Amniotic stem cell (primary cell): Measurements from ENCODE around the gene PLD4.
A peak's percentile ranks its signal among the peaks of the same experiment; 100 is the strongest.

Experiments used
- DNase-seq: peaks from one replicate; lab custom pipeline; 2025; lab: John Stamatoyannopoulos, UW

The PLD4 gene

GRCh38 chr14:104974146-104974541 lies 49.5 kb downstream of the PLD4 start:
- DNase-seq: no peak

GRCh38 chr14:104974665-104975390 lies 50.1 kb downstream of the PLD4 start:
- no peak for DNase-seq

DNA sequence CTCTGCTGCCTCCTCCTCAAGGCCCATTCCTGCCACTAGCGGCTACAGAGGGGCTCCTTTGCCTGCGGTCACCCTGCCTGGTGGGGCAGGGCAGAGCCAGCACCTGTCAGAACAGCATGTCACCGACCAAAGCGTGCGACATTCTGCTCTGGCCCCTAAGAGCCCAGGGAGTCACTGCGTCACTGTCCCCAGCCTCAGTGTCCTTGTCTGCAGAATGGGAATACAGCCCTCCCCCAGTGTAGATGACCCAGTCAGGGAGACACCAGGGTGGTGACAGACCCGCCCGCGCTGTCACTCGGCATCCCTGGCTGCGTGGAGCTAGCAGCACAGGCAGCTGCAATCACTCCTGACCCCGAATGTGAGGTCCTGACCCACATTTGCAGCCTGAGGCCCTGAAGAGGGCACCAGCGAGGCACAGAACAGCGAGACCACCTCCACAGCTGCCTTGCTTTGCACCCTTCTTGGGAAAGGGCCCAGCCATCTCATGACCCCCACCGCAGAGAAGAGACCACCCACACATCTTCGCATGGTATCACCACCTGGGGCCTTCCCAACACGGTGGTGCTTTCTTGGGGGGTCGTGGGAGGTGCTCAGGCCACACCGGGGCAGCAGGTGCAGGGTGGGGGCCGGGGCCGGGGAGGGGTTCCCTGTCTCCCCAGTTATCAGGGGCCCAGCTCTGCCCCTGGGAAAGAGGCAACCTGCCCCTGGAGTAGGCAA lies 51.0 kb downstream of the PLD4 start:
- DNase-seq: no peak

DNA sequence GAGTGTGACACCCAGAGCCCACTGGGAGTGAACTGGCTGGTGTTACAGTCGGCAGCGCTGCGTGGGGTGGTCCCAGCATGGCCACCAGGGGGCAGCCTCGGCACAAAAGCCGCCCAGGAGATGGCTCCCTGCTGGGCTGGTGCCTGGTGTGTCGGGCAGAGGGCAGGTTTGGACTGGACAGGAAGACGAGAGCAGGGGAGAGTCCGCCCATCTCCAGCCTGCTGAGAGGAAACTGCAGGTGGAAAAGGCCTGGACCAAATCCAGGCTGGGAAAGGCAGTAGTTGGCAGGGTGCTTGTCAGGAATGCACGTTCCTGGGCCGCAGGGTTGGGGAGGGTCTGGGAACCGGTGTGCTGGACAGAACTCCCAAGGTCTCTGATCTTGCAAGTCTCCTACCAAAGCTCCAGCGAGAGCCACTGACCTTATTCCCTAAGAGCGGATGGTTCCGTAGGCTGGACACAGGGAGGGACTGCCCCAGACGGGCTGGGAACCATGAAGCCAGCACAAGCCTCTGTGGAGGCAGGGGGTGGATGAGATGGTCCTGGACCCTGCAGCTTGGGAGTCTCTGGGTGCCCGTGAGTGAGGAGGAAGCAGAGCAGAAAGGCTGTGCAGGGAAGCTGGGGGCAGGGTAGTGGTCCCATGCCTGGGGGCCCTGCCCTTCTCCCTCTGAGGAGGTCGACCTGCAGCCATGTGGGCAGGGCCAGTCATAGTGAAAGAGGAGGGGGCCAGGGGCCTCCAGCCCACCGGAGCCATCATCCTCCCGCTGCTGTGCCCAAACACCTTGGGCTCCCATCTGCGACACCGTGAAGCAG lies 51.7 kb downstream of the PLD4 start:
- DNase-seq: peak; percentile 15

DNA sequence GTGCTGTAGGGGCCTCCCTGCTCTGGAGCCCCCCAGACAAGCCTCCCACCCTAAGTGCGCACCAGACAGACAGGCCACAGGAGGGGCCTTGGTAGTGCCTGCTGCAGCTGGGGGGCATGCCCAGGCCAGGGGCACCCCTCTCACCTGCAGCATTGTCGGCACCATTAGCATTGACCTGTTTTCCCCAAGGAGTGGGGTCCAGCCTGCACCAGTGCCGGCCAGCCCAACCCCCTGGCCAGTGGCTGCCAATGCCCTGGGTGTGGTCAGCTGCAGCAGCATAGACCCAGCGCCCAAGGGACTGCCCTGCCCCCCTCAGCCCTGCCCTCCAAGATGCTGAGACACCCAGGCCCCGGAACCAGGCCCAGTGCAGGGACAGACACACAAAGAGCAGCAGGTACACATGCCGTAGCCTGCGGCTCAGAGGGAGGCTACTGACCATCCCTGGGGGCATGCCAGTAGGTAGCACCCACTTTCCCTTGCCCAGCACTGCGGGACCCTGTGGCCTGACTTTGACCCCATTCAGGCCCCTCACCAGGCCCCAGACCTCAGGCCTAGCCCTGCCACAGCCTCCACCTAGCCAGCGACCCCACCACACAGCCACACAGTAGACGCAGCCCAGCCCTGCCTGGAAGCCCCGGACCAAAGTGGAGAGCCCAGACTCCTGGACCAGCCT lies 52.5 kb downstream of the PLD4 start:
- DNase-seq: no peak

- no peak for DNase-seq
Observed at GRCh38 chr14:104977681-104978653, 53.3 kb downstream of the PLD4 start, which contains the start of gene AHNAK2. Gene AHNAK2 (minus strand): TSS chr14:104978374. CDS start chr14:104978237, 137 bp downstream.

DNA sequence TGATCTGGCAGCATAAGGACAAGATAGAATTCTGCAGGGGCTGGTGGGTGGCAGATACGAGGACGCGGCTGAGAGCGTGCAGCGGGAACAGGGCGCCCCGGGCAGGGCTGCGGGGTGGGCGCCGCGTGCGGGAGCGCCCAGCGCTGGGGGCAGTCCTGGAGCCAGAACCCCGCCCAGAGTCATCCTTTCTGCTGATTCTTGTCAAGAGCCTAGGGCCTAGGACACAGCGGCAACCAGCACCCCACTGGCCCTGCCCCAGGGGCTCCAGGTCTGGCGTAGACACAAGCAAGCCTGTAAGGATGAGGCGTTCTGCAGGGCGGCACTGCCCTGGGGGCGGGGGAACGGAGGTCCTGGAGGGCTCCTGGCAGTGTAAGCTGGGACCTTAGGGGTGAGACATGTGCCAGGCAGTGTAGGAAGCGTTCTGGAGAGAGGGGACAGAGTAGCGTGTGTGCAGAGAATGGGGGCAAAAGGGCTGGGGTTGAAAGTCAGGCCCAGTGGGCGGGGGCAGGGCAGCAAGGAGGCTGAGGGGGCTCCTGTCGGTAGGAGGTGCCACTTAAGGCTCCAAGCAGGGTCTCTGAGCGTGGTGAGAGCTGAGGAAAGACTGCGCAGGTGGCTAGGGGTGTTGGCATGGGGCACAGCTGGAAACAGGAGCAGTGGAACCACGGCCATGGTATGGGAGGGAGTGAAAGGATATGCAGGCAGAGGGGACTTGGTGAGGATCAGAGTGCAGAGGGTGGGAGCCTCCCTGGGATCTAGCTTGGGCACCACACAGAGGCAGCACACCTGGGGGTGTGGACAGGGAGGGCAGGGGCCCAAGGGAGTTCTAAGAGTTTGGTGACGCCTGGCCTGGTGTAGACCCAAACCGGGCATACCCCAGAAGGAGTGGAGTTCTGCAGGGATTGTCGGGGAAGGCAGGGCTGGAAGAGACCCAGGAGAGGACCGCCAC lies 54.3 kb downstream of the PLD4 start:
- DNase-seq: no peak

GRCh38 chr14:104979758-104980610 lies 55.3 kb downstream of the PLD4 start:
- DNase-seq: no peak

GRCh38 chr14:104980611-104981531 lies 56.2 kb downstream of the PLD4 start:
- no peak for DNase-seq

DNA sequence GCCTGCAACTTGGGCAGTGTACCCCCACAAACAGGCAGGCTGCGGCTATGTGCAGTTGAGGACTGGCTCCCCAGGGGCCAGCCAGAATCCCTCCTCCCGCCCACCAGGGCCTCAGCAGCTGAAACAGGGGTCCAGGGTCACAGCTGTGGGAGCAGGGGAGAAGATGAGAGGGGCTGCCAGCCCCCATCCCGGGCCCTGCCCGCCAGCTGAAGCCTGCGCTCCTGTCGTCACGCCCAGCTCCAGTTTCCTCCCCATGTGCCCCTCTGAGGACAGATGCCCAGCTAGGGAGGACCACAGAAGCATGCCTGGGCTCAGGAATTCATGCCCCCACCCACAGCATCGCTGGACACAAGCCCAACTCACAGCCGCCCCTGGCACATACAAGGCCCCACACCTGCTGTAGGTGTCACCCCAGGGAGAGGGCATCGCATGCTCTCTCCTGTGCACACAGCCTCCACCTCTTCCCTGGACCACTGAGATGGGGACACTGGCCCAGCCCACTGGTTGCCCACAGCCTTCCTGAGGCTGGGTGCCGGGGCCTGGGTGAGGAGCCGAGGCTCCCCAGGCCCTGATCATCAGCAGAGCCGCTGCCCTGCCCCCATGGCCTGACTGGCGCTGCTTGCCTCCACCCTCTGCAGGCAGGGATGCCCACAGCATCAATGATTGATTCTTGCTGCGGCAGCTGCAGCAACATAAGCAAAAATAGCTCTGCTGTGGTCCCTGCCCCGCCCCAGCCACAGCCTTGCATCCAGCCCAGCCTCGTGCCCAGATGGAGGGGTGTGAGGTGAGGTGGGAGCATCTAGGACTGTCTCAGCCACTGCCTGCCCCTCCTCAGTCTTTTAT lies 57.2 kb downstream of the PLD4 start:
- DNase-seq: no peak

GRCh38 chr14:104982548-104983230 lies 58.0 kb downstream of the PLD4 start:
- DNase-seq: no peak
